Right lobe of liver (tissue), 6 donors: ENCODE data around the gene P2RY6. TPM values are rescaled to one million over a fixed set of nuclear protein-coding genes. Genes with fewer than 3 reads are reported as not detected.

ENCODE experiments used
- ATAC-seq, 4 donors: fragments of 200-7000 bp; cut with Tn5 transposase; one replicate each; pipeline ENCODE4 v1.9.1; 2020; ENCODE audit warnings: mild to moderate bottlenecking in 4 of 4, moderate library complexity in 4 of 4
- DNase-seq, 3 donors: peaks; one replicate each; pipeline ENCODE4 v3.0.0-alpha.2; 2020
- H3K27ac ChIP-seq, 3 donors: fragments of 200-600 bp; one replicate each; pipeline ENCODE4 v1.8.0; 2022
- H3K27me3 ChIP-seq, 2 donors: fragments of 200-600 bp; one replicate each; pipeline ENCODE4 v1.8.0; 2022
- H3K36me3 ChIP-seq, 4 donors: fragments of 200-600 bp; sonication (generic) in 1 of 4; one replicate each; pipeline versions ENCODE4 v1.5.1 to v1.8.0; 2017 to 2022; ENCODE audit warnings: control low read depth in 1 of 4
- H3K4me1 ChIP-seq, 4 donors: fragments of 200-600 bp; sonication (generic) in 1 of 4; one replicate each; pipeline versions ENCODE4 v1.5.1 to v1.8.0; 2017 to 2022; ENCODE audit warnings: control low read depth in 1 of 4
- H3K4me3 ChIP-seq, 3 donors: fragments of 200-600 bp; one replicate each; pipeline ENCODE4 v1.8.0; 2022
- H3K9me3 ChIP-seq, 4 donors: fragments of 200-600 bp; sonication (generic) in 1 of 4; one replicate each; pipeline versions ENCODE4 v1.5.1 to v1.8.0; 2017 to 2022; ENCODE audit warnings: control low read depth in 1 of 4
- CTCF ChIP-seq, 4 donors: fragments of 200-600 bp in 3 of 4; fragments of 450-650 bp in 1 of 4; IDR thresholded peaks; one replicate each; pipeline versions ENCODE4 v1.5.1 to v1.8.0; 2016 to 2022; ENCODE audit warnings: antibody characterized with exemption in 4 of 4, mild to moderate bottlenecking in 2 of 4
- POLR2A ChIP-seq: fragments of 450-650 bp; IDR thresholded peaks from one replicate; pipeline ENCODE4 v1.6.1; 2017; ENCODE audit warnings: antibody characterized with exemption, mild to moderate bottlenecking
- WGBS: methylation state at CpG from one replicate; pipeline ENCODE4 v1.1.6; 2018; ENCODE audit warnings: low coverage, low lambda C conversion rate; ENCODE audit not compliant: insufficient coverage; ENCODE audit errors: missing lambda C conversion rate; 5-methylcytosine and 5-hydroxymethylcytosine counted together
- intact Hi-C, 2 donors: fragments of 100-400 bp; cut with DNase I; formaldehyde crosslinking; loops; one replicate each; pipeline versions ENCODE4 v1.11.2 to v1.14.1; 2022
- total RNA-seq, 6 experiments: library from RNA; depleted of rRNA in 2 of 6; stranded (reverse); fragments of >200 nt in 2 of 6; fragmentation: NEBNext Ultra II Directional in 3 of 6; extraction: Animal tissue kit (Norgen Biotek cat#: 25700) in 3 of 6; gene quantifications; one replicate each; pipeline versions ENCODE4 v1.1.0 to v1.2.4, GENCODE V29; 2016 to 2023
- donor health status: DM: no; HTN: yes; CAD: no.
- donor health status: DM: no; HTN: no; CAD: no.
- donor health status: DM: no; HTN: no; CAD: no.
- donor health status: DM: no; HTN: yes; CAD: no.
- donor health status: DM: no; HTN: yes; CAD: no.

The P2RY6 gene
- total RNA-seq, 6 experiments from 2014 or later, result 0.24 to 1.8 (median 0.62) TPM

- Histone ChIP-seq H3K9me3 (no peaks in the 10 kb centered on the region), H3K27ac (no peak overlapping the region), H3K4me1 (no peaks in the 10 kb centered on the region), H3K27me3 (no peaks in the 10 kb centered on the region), H3K36me3 (no peaks in the 10 kb centered on the region), H3K4me3 (no peak overlapping the region)
- TF ChIP-seq CTCF (IDR thresholded peaks at IDR 0.05), result no peak
- no peak for TF ChIP-seq POLR2A
- WGBS, result 67% methylated on average over 4 of the region's 4 CpGs
- ATAC-seq, result no peak
- DNase-seq, result peak in 1 of 3 donors; percentile 37
- intact Hi-C loops, result loop anchor here in 1 of 2 donors (10.0 kb wide), 1 partner anchor 410 kb away; no protein-coding TSS in a partner anchor
Observed at GRCh38 chr11:73244589-73245240, 27.4 kb upstream of the P2RY6 start.

- 55% methylated on average over 5 of the region's 6 CpGs for WGBS
- Histone ChIP-seq H3K4me1 (no peaks in the 10 kb centered on the region), H3K27me3 (no peaks in the 10 kb centered on the region), H3K36me3 (no peaks in the 10 kb centered on the region), H3K9me3 (no peaks in the 10 kb centered on the region), H3K4me3 (no peak overlapping the region), H3K27ac (no peak overlapping the region)
- intact Hi-C loops, result loop anchor here in 1 of 2 donors (10.0 kb wide), 1 partner anchor 411 kb away; no protein-coding TSS in a partner anchor
- DNase-seq, result no peak
- ATAC-seq, result no peak
- no peak for TF ChIP-seq POLR2A
- no peak for TF ChIP-seq CTCF (IDR thresholded peaks at IDR 0.05)
Observed at GRCh38 chr11:73245461-73245860, 26.7 kb upstream of the P2RY6 start.

GRCh38 chr11:73246303-73246702, 25.8 kb upstream of the P2RY6 start:
- H3K27ac ChIP-seq, result no peak overlapping the region
- intact Hi-C loops, result loop anchor here in 1 of 2 donors (10.0 kb wide), 1 partner anchor 412 kb away; no protein-coding TSS in a partner anchor
- no peaks in the 10 kb centered on the region for H3K9me3 ChIP-seq
- no peaks in the 10 kb centered on the region for H3K36me3 ChIP-seq
- H3K4me3 ChIP-seq, result no peak overlapping the region
- 74% methylated on average over 2 of the region's 2 CpGs for WGBS
- no peak for TF ChIP-seq POLR2A
- no peak for TF ChIP-seq CTCF (IDR thresholded peaks at IDR 0.05)
- H3K4me1 ChIP-seq, result no peaks in the 10 kb centered on the region
- ATAC-seq (no peak), DNase-seq (no peak)
- H3K27me3 ChIP-seq, result no peaks in the 10 kb centered on the region

DNA sequence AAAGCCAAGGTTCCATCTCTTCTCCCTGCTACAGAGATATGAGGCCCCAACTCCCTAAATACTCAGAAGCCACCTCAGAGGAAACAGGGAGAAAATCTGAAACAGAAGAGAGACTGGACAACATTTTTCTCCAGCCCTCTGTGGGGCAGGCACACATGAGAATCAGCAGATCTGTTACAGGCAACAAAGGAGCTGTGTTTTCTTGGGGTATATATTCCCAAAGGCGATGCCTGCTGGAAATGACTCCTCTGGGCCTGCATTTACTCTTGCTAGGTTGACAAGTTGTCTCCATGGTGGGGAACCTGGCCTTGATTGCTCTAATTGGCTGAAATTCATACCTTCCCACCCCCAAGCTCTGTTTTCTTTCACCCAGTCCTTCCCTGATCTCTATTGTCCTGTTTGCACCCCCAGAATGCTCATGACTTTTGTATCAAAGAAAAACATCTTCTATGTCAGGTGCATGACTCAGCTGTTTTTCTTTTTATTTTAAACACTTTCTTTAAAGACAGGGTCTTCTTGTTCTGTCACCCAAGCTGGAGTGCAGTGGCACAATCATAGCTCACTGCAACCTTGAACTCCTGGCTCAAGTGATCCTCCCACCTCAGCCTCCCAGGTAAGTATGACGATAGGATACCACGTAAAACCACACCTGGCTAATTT, 23.5 kb upstream of the P2RY6 start:
- ATAC-seq, result no peak
- no peak for DNase-seq
- TF ChIP-seq POLR2A (no peak), CTCF (IDR thresholded peaks at IDR 0.05) (no peak)
- Histone ChIP-seq H3K27me3 (no peaks in the 10 kb centered on the region), H3K4me1 (no peaks in the 10 kb centered on the region), H3K27ac (no peak overlapping the region), H3K4me3 (no peak overlapping the region), H3K36me3 (no peaks in the 10 kb centered on the region), H3K9me3 (no peaks in the 10 kb centered on the region)
- WGBS, result 91% methylated on average over 3 of the region's 3 CpGs
- intact Hi-C loops, result loop anchor here in 1 of 2 donors (10.0 kb wide), 1 partner anchor 414 kb away; no protein-coding TSS in a partner anchor
